GM12801 (cell line): Measurements from ENCODE around the gene SSH2.

Experiments
- TF ChIP-seq, protein P1 (sequence below): IDR thresholded peaks from one replicate; pipeline ENCODE4 v1.5.1; 2011; ENCODE audit warnings: control low read depth; ENCODE audit not compliant: insufficient read length; ENCODE audit errors: extremely low read depth

The SSH2 gene

DNA sequence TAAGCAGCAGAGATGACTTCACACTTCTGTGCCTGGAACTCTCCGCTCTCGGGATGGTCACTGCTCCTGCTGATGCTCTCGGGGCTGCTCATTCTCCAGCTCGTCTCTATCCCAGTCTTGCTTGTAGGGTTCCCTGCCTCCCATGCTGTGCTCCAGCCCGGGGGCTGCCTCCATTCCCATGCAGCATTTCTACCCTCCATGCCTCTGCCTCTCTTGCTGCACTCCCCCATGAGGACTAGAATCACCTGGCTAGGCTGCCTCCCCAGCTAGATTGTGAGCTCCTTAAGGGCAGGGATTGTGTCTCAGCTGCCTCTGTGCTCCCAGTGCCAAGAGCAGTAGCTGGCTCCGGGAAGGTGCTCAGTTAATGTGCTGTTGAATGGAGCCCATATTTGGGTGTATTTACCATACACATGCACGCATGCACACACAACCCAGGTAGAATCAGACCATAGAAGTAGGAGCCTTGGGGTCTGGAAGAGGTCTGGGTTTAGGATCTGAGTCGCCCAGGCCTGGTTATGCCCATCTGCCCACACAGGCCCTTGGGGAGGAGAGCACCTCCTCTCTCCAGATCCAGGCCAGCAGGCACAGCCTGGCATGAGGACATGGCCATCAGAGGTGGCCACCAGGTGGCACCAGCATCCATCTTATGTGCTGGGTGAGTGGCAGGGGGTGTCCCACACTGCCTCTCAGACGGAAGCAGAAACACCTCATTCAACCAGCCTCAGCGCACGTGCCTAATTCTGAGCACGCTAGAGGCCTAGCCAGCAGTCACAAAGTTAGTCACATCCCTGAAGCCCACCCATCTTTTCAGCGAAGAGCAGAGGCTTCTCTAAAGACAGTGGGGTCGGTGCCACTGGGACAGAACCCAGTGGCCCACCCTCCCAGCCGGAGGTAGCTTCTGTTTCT is 349.9 kb downstream of the SSH2 start:
- TF ChIP-seq, protein P1, sequence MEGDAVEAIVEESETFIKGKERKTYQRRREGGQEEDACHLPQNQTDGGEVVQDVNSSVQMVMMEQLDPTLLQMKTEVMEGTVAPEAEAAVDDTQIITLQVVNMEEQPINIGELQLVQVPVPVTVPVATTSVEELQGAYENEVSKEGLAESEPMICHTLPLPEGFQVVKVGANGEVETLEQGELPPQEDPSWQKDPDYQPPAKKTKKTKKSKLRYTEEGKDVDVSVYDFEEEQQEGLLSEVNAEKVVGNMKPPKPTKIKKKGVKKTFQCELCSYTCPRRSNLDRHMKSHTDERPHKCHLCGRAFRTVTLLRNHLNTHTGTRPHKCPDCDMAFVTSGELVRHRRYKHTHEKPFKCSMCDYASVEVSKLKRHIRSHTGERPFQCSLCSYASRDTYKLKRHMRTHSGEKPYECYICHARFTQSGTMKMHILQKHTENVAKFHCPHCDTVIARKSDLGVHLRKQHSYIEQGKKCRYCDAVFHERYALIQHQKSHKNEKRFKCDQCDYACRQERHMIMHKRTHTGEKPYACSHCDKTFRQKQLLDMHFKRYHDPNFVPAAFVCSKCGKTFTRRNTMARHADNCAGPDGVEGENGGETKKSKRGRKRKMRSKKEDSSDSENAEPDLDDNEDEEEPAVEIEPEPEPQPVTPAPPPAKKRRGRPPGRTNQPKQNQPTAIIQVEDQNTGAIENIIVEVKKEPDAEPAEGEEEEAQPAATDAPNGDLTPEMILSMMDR, result peak; percentile 78

DNA sequence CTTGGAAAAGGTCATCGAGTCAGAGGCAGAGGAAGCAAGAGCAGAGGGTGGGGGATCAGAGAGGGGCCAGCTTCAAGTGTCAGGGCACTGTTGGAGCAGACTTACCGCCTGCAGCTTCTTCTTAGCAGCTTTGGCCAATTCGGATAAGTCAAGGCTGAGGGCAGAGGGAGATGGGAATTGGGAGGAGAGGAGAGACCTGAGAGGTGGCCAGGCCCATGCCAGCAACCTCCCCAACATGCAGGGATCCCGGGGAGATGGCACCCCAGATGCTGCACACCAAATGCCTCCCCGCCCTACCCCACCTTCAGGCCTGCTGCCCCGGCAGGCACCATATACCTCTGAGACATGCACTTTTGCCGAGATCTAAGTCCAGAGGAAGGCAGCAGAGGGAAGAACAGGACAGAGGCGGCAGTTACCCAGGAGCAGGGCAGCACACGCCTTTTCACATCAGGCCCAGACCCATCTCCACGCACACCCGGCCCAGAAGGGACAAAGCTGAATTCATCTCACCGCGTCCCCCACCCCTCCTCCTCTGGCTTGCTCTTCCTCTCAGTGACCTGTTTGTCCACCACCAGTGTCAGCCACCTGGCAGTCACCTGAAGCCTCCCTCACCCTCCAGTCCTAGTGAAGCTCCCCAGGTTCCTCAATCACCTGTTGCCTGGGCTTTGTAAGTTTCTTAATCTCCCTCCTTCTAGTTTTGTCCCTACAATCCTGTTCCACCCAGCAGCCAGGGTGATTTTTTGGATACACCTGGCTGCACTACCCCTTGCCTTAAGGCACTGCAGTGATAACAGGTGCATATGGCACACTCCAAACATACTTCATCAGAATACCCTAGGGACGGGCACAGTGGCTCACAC is 351.2 kb downstream of the SSH2 start:
- TF ChIP-seq, protein P1, result no peak

DNA sequence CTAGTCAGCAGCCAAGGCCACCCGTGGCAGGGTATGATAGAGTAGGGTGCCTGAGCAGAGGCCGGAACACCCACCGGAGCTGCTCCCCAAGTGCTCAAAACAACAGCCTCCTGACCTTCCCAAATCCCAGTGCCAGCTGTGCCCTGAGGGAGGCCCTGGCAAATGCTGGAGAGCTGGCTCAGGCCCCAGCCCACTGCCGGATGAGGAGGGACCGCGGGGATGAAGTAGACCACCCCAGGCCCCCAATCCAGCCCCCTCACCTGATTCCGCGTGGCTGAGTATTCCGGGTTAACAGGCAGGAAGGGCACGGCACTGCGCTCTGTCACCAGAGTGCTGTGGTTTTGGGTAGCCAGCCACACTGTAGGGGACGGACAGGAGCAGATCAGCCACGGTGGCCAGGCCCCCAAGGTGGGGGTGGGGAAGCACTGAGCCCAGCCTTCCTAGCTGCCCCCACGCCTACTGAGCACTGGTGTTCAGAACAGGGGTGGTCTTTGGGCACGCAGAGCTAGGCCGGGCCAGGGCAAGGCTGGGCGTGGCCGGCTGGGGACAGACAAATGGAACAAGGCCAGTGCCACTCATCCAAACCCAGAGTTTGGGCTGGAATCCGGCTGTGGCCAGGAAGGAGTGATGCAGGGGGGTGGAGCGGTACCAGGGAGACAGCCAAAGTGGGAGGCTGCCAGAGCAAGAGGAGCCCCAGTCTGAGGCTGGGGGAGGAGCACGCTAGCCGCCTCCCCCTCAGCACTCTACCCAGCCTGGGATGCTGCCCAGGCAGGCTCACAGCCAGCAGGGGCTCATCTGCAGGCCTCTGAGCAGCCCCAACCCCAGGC is 352.4 kb downstream of the SSH2 start:
- TF ChIP-seq, protein P1, result no peak

DNA sequence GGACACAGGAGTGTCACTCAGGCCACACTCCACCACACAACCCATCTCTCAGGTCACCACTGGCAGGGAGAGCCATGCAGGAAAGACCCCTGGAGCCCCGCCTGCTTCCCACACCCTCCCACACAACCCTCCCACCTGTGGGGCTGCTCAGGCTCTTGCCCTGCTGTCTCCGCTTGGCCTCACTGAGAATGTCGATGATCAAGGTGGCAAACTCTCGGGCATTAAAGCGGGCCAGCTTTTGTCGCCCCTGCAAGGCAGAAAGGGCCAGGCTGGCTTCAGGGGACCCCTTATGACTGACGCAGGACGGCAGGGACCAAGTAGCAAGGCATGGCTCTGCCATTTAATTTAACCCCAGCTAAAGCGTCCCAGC is 353.0 kb downstream of the SSH2 start:
- TF ChIP-seq, protein P1, result no peak

DNA sequence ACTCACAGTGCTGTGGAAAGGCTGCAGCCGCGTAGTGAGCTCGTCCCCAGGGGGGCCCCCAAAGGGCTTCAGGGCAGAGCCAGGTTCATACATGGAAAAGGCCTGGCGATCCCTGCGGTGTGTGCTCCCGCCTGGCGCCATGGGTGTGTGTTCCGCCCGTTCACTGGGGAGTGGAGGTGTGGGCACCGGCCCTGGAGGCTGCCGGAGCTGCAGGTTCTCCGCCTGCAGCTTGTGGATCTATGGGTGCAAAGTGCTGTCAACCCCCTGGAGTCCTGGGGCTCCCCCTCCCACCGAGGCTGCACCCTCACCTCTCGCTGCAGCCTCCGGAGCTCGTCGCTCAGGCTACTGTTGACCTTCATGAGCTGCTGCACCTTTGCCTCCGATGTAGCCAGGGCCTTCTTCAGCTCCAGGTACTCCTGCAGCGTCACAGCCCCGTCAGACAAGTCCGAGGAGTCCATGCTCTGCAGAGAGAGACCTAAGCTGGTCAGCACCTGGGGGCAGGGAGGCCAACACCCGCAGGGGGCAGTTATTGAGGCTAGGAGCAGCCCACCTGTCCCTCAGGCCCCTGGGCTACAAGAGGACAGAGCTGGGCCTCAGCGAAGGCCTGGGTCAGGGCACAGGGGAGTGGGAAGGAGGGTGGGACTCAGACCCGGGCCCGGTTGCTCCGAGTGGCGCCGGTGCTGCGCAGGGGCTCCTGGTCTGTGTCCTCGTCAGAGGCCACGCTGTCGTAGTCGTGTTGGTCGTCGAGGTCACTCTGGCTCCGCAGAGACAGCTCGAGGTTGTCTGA is 353.6 kb downstream of the SSH2 start:
- TF ChIP-seq, protein P1, result no peak
